Esophagus muscularis mucosa (tissue), 3 donors: ENCODE measurements around the gene CALD1.

Experiments used
- CTCF ChIP-seq, 3 experiments: fragments of 200-600 bp in 2 of 3; fragments of 450-650 bp in 1 of 3; sonication (generic) in 2 of 3; IDR thresholded peaks; one replicate each; pipeline ENCODE4 v1.5.1; 2017 to 2019; ENCODE audit warnings: antibody characterized with exemption in 3 of 3, mild to moderate bottlenecking in 2 of 3, moderate library complexity in 1 of 3
- POLR2A ChIP-seq: fragments of 450-650 bp; IDR thresholded peaks from one replicate; pipeline ENCODE4 v1.6.1; 2017; ENCODE audit warnings: antibody characterized with exemption, moderate library complexity, mild to moderate bottlenecking, low read depth
- POLR2AphosphoS5 ChIP-seq, 2 donors: sonication (generic); formaldehyde crosslinking; IDR thresholded peaks; one replicate each; pipeline ENCODE4 v1.6.1; 2017; ENCODE audit warnings: antibody characterized with exemption in 2 of 2

GRCh38 chr7:134799377-134799776 lies 19.9 kb downstream of the CALD1 start:
- no peak for TF ChIP-seq CTCF (IDR thresholded peaks at IDR 0.05)
- TF ChIP-seq POLR2A: no peak
- TF ChIP-seq POLR2AphosphoS5 (IDR thresholded peaks at IDR 0.05): peak in 1 of 2 donors; percentile 47
